Stimulated activated CD4-positive, alpha-beta T cell treated with anti-CD3 and anti-CD28 coated beads, TNF-alpha, amount 100 ng/mL, for 24 hours (primary cell): Measurements from ENCODE around the gene OR56A4.
"Not testable (repeated sequence)": the region's sequence is repeated elsewhere in the genome, so short reads cannot be mapped to it uniquely, and the experiment has no call there.

Experiments used
- DNase-seq, 3 experiments: peaks; one replicate each; pipeline ENCODE4 v3.0.0-alpha.2; 2020; ENCODE audit warnings: low read depth in 3 of 3

The OR56A4 gene

GRCh38 chr11:5960704-5961320 lies 45.9 kb downstream of the OR56A4 start:
- not testable (repeated sequence) for DNase-seq

- no peak for DNase-seq
Observed at GRCh38 chr11:5955586-5955985, 51.2 kb downstream of the OR56A4 start.
